GM12872 (cell line): Measurements from ENCODE around the gene NKX1-1.

Experiments
- CTCF ChIP-seq: IDR thresholded peaks from 3 replicates; pipeline ENCODE4 v1.5.1; 2011; ENCODE audit warnings: low read depth, mild to moderate bottlenecking, low read length, moderate library complexity; ENCODE audit not compliant: insufficient read depth

Gene NKX1-1

DNA sequence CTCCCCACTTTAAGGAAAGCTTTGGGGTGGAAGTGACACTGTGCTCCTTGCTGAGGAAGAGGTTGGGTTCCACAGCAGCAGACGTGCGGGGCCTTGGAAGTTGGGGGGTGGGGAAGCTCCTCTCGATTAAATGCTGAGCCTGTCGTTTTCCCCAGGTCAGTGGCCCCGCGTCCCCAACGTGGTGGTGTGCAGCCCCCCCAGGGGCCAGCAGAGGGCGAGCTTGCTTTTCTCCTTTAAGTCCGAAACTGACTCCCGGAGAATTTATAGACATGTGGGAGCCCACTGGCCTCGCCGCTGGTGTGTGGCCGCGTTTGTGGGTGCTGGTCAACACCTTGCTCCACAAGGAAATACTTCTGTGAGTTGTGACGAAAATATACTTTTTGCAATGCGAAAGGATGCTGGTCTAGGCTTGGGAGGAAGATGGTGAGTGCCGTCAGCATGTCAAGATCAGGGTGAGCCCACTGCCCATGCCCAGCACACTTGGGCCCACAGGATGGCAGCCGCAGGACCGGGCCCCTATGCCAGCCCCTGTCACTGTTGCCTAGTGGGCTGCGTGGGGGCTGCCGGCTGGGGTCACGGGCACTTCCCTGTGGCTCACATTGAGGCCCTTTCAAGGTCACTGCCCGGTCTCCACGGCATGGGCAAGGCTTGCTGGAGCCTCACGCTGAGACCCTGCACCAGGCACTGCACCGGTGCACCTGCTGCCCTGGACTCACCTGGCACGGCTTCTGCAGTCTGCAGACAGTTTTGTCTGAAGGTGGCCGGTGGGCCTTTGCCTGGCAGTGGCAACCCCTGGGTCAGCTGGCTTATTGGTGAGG, 49.9 kb downstream of the NKX1-1 start:
- TF ChIP-seq CTCF: peak; percentile 83

DNA sequence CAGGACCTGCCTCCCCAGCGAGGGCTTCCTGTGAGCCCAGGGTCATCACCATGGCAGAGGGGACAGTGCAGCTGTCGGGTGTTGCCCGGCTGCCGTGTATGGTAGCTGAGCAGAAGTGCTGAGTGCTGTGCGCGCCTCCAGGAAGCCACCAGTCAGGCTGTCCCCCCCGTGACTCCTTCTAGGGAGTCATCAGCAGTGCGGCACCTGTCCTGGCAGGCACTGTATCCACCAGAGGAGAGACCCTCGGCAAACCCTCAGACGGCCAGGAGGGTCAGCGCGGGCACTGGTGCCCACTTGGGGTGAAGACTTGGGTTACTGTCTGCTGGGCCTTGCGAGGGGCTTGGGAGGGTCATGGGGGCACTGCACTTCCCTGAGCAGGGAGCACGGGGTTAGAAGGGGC, 50.9 kb downstream of the NKX1-1 start:
- no peak for TF ChIP-seq CTCF

- TF ChIP-seq CTCF: no peak
These were observed 51.3 kb downstream of the NKX1-1 start for GRCh38 chr4:1354983-1355275.

- TF ChIP-seq CTCF: no peak
These were observed 51.9 kb downstream of the NKX1-1 start for GRCh38 chr4:1354136-1354982.

DNA sequence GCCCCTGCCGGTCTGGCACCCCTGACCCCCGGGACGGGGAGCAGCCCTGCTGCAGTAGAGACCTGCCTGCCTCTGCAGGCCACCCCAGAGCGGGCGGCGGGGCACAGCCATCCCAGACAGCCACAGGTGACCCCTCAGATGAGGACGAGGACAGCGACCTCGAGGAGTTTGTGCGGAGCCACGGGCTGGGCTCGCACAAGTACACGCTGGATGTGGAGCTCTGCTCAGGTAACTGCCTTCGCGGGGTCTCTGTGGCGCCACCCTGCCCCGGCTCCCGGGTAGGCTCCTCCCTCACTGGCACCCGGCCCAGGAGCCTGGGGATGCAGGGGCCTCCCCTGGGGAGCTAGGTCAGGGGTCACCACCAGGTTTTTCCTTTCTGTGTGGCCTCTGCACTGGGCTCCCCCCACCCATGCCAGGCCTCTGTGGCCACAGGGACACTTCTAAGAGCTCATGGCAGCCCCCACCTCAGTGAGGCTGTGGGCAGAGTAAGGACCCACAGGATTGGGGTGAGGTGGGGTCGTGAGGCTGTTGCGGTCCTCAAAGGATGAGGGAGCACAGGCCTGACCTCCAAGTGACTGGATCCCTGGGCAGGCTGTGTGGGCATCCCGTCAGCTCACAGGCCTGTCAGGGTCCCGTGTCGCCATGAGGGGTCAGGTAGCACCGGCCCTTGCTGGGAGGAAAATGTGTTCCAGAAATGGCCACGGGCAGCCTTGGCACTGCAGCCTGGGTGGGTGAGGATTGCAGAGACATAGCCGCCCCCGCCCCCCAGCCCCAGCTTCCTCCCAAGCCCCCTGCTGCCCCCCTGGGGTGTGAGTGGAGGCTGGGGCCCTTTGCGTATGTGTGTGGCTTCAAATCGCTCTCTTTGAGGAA, 52.8 kb downstream of the NKX1-1 start:
- no peak for TF ChIP-seq CTCF
